Measurements from ENCODE around the gene ALPI. TPM values are rescaled to one million over a fixed set of nuclear protein-coding genes. Genes with fewer than 3 reads are reported as not detected.

The ALPI gene
- total RNA-seq, 2 experiments from 2014 or later, result not detected

- no peak overlapping the region for H3K4me3 ChIP-seq (ENCODE audit: low read depth, low read length, poor library complexity, severe bottlenecking)
- no peaks in the 10 kb centered on the region for H4K20me1 ChIP-seq (ENCODE audit: insufficient read depth, low read length)
- no peak overlapping the region for H2AFZ ChIP-seq (ENCODE audit: low read length)
- H3K9me2 ChIP-seq (ENCODE audit: insufficient read depth, low read length), result no peaks in the 10 kb centered on the region
- no peaks in the 10 kb centered on the region for H3K36me3 ChIP-seq (ENCODE audit: insufficient read depth, low read length)
- no peaks in the 10 kb centered on the region for H3K4me1 ChIP-seq (ENCODE audit: insufficient read depth, low read length, poor library complexity, severe bottlenecking)
- no peaks in the 10 kb centered on the region for H3K79me2 ChIP-seq (ENCODE audit: insufficient read depth, low read depth, low read length)
- H3K9me3 ChIP-seq (ENCODE audit: low read length), result no peaks in the 10 kb centered on the region
- BruUV-seq (replicated peaks), result no TSS peak
- no peak overlapping the region for H3K4me2 ChIP-seq (ENCODE audit: low read length)
- no peak overlapping the region for H3K27ac ChIP-seq (ENCODE audit: low read depth, low read length, poor library complexity, severe bottlenecking)
- intact Hi-C loops (cut with micrococcal nuclease; ENCODE audit: unreplicated experiment), result no loop called here
- ChIA-PET CTCF (ENCODE audit: unreplicated experiment) (no interaction called here), POLR2A (no interaction called here)
- DNase-seq (ENCODE audit: low spot score), result no peak
- TF ChIP-seq EZH2phosphoT487 (IDR thresholded peaks at IDR 0.05; ENCODE audit: borderline replicate concordance, low read depth, low read length), result no peak
Observed at GRCh38 chr2:232435805-232436204, 20.1 kb upstream of the ALPI start.

GRCh38 chr2:232436381-232437194 is 19.4 kb upstream of the ALPI start:
- H3K4me2 ChIP-seq (ENCODE audit: low read length), result no peak overlapping the region
- no peak overlapping the region for H3K4me3 ChIP-seq (ENCODE audit: low read depth, low read length, poor library complexity, severe bottlenecking)
- no TSS peak for BruUV-seq (replicated peaks)
- no peak for TF ChIP-seq CTCF (conservative IDR thresholded peaks at IDR 0.05; ENCODE audit: low read length)
- no peak for TF ChIP-seq EZH2phosphoT487 (IDR thresholded peaks at IDR 0.05; ENCODE audit: borderline replicate concordance, low read depth, low read length)
- no peaks in the 10 kb centered on the region for H3K79me2 ChIP-seq (ENCODE audit: insufficient read depth, low read depth, low read length)
- CTCF ChIA-PET (ENCODE audit: unreplicated experiment), result no interaction called here
- no peaks in the 10 kb centered on the region for H3K4me1 ChIP-seq (ENCODE audit: insufficient read depth, low read length, poor library complexity, severe bottlenecking)
- no peaks in the 10 kb centered on the region for H3K9me2 ChIP-seq (ENCODE audit: insufficient read depth, low read length)
- H2AFZ ChIP-seq (ENCODE audit: low read length), result no peak overlapping the region
- no peak for DNase-seq (ENCODE audit: low spot score)
- H3K36me3 ChIP-seq (ENCODE audit: insufficient read depth, low read length), result no peaks in the 10 kb centered on the region
- POLR2A ChIA-PET, result interaction anchor here (0.7 kb wide), 1 partner anchor 51 kb away, joined by 3 read pairs; no protein-coding TSS in a partner anchor
- H4K20me1 ChIP-seq (ENCODE audit: insufficient read depth, low read length), result no peaks in the 10 kb centered on the region
- H3K27ac ChIP-seq (ENCODE audit: low read depth, low read length, poor library complexity, severe bottlenecking), result no peak overlapping the region
- intact Hi-C loops (cut with micrococcal nuclease; ENCODE audit: unreplicated experiment), result no loop called here
- H3K9me3 ChIP-seq (ENCODE audit: low read length), result no peaks in the 10 kb centered on the region

GRCh38 chr2:232437195-232437571 is 18.8 kb upstream of the ALPI start:
- Histone ChIP-seq H3K4me1 (ENCODE audit: insufficient read depth, low read length, poor library complexity, severe bottlenecking) (no peaks in the 10 kb centered on the region), H3K36me3 (ENCODE audit: insufficient read depth, low read length) (no peaks in the 10 kb centered on the region), H3K9me3 (ENCODE audit: low read length) (no peaks in the 10 kb centered on the region), H3K4me2 (ENCODE audit: low read length) (no peak overlapping the region), H3K27ac (ENCODE audit: low read depth, low read length, poor library complexity, severe bottlenecking) (no peak overlapping the region), H3K9me2 (ENCODE audit: insufficient read depth, low read length) (no peaks in the 10 kb centered on the region), H3K4me3 (ENCODE audit: low read depth, low read length, poor library complexity, severe bottlenecking) (no peak overlapping the region), H4K20me1 (ENCODE audit: insufficient read depth, low read length) (no peaks in the 10 kb centered on the region), H3K79me2 (ENCODE audit: insufficient read depth, low read depth, low read length) (no peaks in the 10 kb centered on the region), H2AFZ (ENCODE audit: low read length) (no peak overlapping the region)
- CTCF ChIA-PET (ENCODE audit: unreplicated experiment), result no interaction called here
- DNase-seq (ENCODE audit: low spot score), result no peak
- POLR2A ChIA-PET, result interaction anchor here (0.5 to 0.7 kb wide), 2 partner anchors 29 to 51 kb away, joined by 3 read pairs; no protein-coding TSS in a partner anchor
- TF ChIP-seq CTCF (conservative IDR thresholded peaks at IDR 0.05; ENCODE audit: low read length) (no peak), EZH2phosphoT487 (IDR thresholded peaks at IDR 0.05; ENCODE audit: borderline replicate concordance, low read depth, low read length) (no peak)
- no TSS peak for BruUV-seq (replicated peaks)
- intact Hi-C loops (cut with micrococcal nuclease; ENCODE audit: unreplicated experiment), result no loop called here

Measured in OCI-LY7 (cell line).